GM23338 (cell line): ENCODE results near the gene KDELR1. TPM values are rescaled to one million over a fixed set of nuclear protein-coding genes. Genes with fewer than 3 reads are reported as not detected.

Experiments
- ATAC-seq: fragments of 200-7000 bp; cut with Tn5 transposase; 3 replicates; pipeline ENCODE4 v1.9.1; 2020
- DNase-seq: peaks from one replicate; pipeline ENCODE4 v3.0.0-alpha.2; 2015; ENCODE audit warnings: low spot score
- H2AFZ ChIP-seq: fragments of 200-600 bp; sonication (generic); 2 replicates; pipeline ENCODE4 v1.8.0; 2016; ENCODE audit warnings: antibody characterized with exemption, mild to moderate bottlenecking, moderate library complexity
- H3F3A ChIP-seq: fragments of 200-600 bp; sonication (generic); replicated peaks from 2 replicates; pipeline ENCODE4 v1.8.0; 2017; ENCODE audit warnings: antibody characterized with exemption, mixed run types, low read depth
- H3K27ac ChIP-seq: fragments of 200-600 bp; sonication (generic); 2 replicates; pipeline ENCODE4 v1.6.1; 2016; ENCODE audit warnings: low read depth
- H3K27me3 ChIP-seq: fragments of 200-600 bp; sonication (generic); 2 replicates; pipeline ENCODE4 v1.8.0; 2016; ENCODE audit warnings: mild to moderate bottlenecking, mixed run types, moderate library complexity; ENCODE audit not compliant: insufficient read depth
- H3K36me3 ChIP-seq: fragments of 200-600 bp; sonication (generic); 2 replicates; pipeline ENCODE4 v1.8.0; 2016; ENCODE audit warnings: mild to moderate bottlenecking; ENCODE audit not compliant: insufficient read depth
- H3K4me1 ChIP-seq: fragments of 200-600 bp; sonication (generic); 2 replicates; pipeline ENCODE4 v1.8.0; 2016; ENCODE audit warnings: mild to moderate bottlenecking, moderate library complexity; ENCODE audit not compliant: insufficient read depth
- H3K4me2 ChIP-seq: fragments of 200-600 bp; sonication (generic); 2 replicates; pipeline ENCODE4 v1.7.1; 2017; ENCODE audit warnings: mixed run types
- H3K4me3 ChIP-seq: fragments of 200-600 bp; sonication (generic); 2 replicates; pipeline ENCODE4 v1.6.1; 2016; ENCODE audit warnings: mixed run types
- H3K79me2 ChIP-seq: fragments of 200-600 bp; sonication (generic); replicated peaks from 2 replicates; pipeline ENCODE4 v1.8.0; 2017; ENCODE audit warnings: mild to moderate bottlenecking; ENCODE audit not compliant: insufficient read depth
- H3K9me2 ChIP-seq: fragments of 200-600 bp; sonication (generic); 2 replicates; pipeline ENCODE4 v1.8.0; 2017; ENCODE audit not compliant: insufficient read depth
- H4K20me1 ChIP-seq: fragments of 200-600 bp; sonication (generic); replicated peaks from 2 replicates; pipeline ENCODE4 v1.8.0; 2017; ENCODE audit warnings: mild to moderate bottlenecking; ENCODE audit not compliant: insufficient read depth
- H3K27ac Mint-ChIP-seq: 2 replicates; pipeline ENCODE4 v1.8.0; 2020; ENCODE audit warnings: inconsistent platforms, mild to moderate bottlenecking, moderate library complexity, mixed read lengths
- H3K27me3 Mint-ChIP-seq: 3 replicates; pipeline ENCODE4 v1.8.0; 2022; ENCODE audit warnings: low read depth, mild to moderate bottlenecking, moderate library complexity, mixed read lengths, inconsistent platforms; ENCODE audit not compliant: insufficient read depth, poor library complexity
- H3K36me3 Mint-ChIP-seq: 3 replicates; pipeline ENCODE4 v1.8.0; 2021; ENCODE audit warnings: low read depth, mild to moderate bottlenecking, inconsistent platforms, moderate library complexity, mixed read lengths
- H3K4me1 Mint-ChIP-seq: 3 replicates; pipeline ENCODE4 v1.8.0; 2020; ENCODE audit warnings: mild to moderate bottlenecking, inconsistent platforms, mixed read lengths
- H3K4me3 Mint-ChIP-seq: 3 replicates; pipeline ENCODE4 v1.8.0; 2021; ENCODE audit warnings: moderate library complexity, mild to moderate bottlenecking, inconsistent platforms, mixed read lengths
- H3K9me3 Mint-ChIP-seq: 3 replicates; pipeline ENCODE4 v1.8.0; 2020; ENCODE audit warnings: moderate library complexity, mild to moderate bottlenecking, inconsistent platforms, mixed read lengths
- CREB1 ChIP-seq: fragments of 250-450 bp; sonication (Bioruptor Pico); IDR thresholded peaks from 2 replicates; pipeline ENCODE4 v1.5.0; 2020; ENCODE audit warnings: low read depth, mild to moderate bottlenecking, moderate library complexity
- STAT1 ChIP-seq: IDR thresholded peaks from one replicate; pipeline ENCODE4 v1.6.1; 2016; ENCODE audit warnings: antibody characterized with exemption; ENCODE audit not compliant: unreplicated experiment
- ZNF114 ChIP-seq: fragments of 250-450 bp; sonication (Bioruptor Pico); IDR thresholded peaks from 2 replicates; pipeline ENCODE4 v1.5.0; 2020; ENCODE audit warnings: mild to moderate bottlenecking, moderate library complexity
- polyA plus RNA-seq: library from polyadenylated mRNA; unstranded; fragments of >200 nt; fragmentation: Nextera tagmentation; extraction: Ambion mirVana; gene quantifications from 2 replicates; pipeline ENCODE4 v1.2.1, GENCODE V29; 2016
- total RNA-seq: library from RNA; depleted of rRNA; stranded (reverse); fragments of >200 nt; shearing (Covaris generic); gene quantifications from 2 replicates; pipeline ENCODE4 v1.2.3, GENCODE V29; 2014
- TF ChIP-seq, protein P1 (sequence below), 2 experiments: fragments of 200-600 bp in 1 of 2; sonication (generic) in 1 of 2; conservative IDR thresholded peaks; 2 replicates each; pipeline versions ENCODE4 v1.5.1 to v1.6.1; 2016 to 2017; ENCODE audit warnings: antibody characterized with exemption in 2 of 2, low read depth in 2 of 2, mild to moderate bottlenecking in 2 of 2, moderate library complexity in 1 of 2
- TF ChIP-seq, protein P2 (sequence below): fragments of 250-450 bp; sonication (Bioruptor Pico); IDR thresholded peaks from 2 replicates; pipeline ENCODE4 v1.5.0; 2020; ENCODE audit warnings: mild to moderate bottlenecking, moderate library complexity

Gene KDELR1
- total and polyA plus RNA-seq, 2 experiments from 2014 or later: 176 to 184 TPM

DNA sequence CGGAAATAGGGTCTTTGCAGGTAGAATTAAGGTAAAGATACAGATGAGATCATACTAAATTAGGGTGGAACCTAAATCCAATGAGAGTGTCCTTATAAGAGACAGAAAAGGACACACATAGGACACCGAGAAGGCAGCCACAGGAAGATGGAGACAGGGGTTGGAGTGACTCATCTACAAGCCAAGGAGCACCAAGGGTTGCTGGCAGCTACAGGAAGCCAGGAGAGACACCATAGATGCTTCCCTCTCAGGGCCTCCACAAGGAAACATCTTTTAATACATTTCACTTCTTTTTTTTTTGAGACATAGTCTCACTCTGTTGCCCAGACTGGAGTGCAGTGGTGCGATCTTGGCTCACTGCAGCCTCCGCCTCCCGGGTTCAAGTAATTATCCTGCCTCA is 37.7 kb downstream of the KDELR1 start (continued):
- TF ChIP-seq, protein P1, sequence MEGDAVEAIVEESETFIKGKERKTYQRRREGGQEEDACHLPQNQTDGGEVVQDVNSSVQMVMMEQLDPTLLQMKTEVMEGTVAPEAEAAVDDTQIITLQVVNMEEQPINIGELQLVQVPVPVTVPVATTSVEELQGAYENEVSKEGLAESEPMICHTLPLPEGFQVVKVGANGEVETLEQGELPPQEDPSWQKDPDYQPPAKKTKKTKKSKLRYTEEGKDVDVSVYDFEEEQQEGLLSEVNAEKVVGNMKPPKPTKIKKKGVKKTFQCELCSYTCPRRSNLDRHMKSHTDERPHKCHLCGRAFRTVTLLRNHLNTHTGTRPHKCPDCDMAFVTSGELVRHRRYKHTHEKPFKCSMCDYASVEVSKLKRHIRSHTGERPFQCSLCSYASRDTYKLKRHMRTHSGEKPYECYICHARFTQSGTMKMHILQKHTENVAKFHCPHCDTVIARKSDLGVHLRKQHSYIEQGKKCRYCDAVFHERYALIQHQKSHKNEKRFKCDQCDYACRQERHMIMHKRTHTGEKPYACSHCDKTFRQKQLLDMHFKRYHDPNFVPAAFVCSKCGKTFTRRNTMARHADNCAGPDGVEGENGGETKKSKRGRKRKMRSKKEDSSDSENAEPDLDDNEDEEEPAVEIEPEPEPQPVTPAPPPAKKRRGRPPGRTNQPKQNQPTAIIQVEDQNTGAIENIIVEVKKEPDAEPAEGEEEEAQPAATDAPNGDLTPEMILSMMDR (conservative IDR thresholded peaks at IDR 0.05; ENCODE audit: low read depth in 2 of 2): no peak
- TF ChIP-seq CREB1 (CRISPR knock-in tag) (no peak), STAT1 (no peak)

GRCh38 chr19:48351341-48351752 is 40.0 kb downstream of the KDELR1 start:
- H3K4me3 Mint-ChIP-seq: no peak overlapping the region
- no peak overlapping the region for H3K27ac ChIP-seq
- H3K4me1 Mint-ChIP-seq: peaks cover 4% of the 10 kb centered on the region
- no peak overlapping the region for H3K27ac Mint-ChIP-seq
- ATAC-seq (peak; percentile 96), DNase-seq (peak; percentile 88)
- no peaks in the 10 kb centered on the region; the same call in 1 of the 2 replicates for H3K4me1 ChIP-seq
- TF ChIP-seq ZNF114 (CRISPR knock-in tag): no peak
- TF ChIP-seq, protein P1 (conservative IDR thresholded peaks at IDR 0.05; ENCODE audit: low read depth in 2 of 2): peak; percentile 91 to 94
- H3K9me2 ChIP-seq: no peaks in the 10 kb centered on the region
- H3K9me3 Mint-ChIP-seq: peaks cover 3% of the 10 kb centered on the region; the same call in 1 of the 3 replicates
- H3K79me2 ChIP-seq: no peaks in the 10 kb centered on the region
- H3K27me3 Mint-ChIP-seq: peaks cover 9% of the 10 kb centered on the region
- no peaks in the 10 kb centered on the region for H3K36me3 ChIP-seq
- no peaks in the 10 kb centered on the region for H3K27me3 ChIP-seq
- H4K20me1 ChIP-seq: peaks cover 4% of the 10 kb centered on the region; the same call in 1 of the 2 replicates
- 0 out of 2 replicates have a peak, but pooled peaks cover 2% of the 10 kb centered on the region for H3F3A ChIP-seq
- H3K36me3 Mint-ChIP-seq: no peaks in the 10 kb centered on the region
- no peak overlapping the region for H3K4me2 ChIP-seq
- no peak overlapping the region for H3K4me3 ChIP-seq
- H2AFZ ChIP-seq: no peak overlapping the region

- DNase-seq: no peak
- no peak overlapping the region for H3K27ac Mint-ChIP-seq
- H3K4me3 Mint-ChIP-seq: no peak overlapping the region
- TF ChIP-seq, protein P1 (conservative IDR thresholded peaks at IDR 0.05; ENCODE audit: low read depth in 2 of 2): no peak
- TF ChIP-seq CREB1 (CRISPR knock-in tag) (no peak), ZNF114 (CRISPR knock-in tag) (no peak)
- TF ChIP-seq, protein P2, sequence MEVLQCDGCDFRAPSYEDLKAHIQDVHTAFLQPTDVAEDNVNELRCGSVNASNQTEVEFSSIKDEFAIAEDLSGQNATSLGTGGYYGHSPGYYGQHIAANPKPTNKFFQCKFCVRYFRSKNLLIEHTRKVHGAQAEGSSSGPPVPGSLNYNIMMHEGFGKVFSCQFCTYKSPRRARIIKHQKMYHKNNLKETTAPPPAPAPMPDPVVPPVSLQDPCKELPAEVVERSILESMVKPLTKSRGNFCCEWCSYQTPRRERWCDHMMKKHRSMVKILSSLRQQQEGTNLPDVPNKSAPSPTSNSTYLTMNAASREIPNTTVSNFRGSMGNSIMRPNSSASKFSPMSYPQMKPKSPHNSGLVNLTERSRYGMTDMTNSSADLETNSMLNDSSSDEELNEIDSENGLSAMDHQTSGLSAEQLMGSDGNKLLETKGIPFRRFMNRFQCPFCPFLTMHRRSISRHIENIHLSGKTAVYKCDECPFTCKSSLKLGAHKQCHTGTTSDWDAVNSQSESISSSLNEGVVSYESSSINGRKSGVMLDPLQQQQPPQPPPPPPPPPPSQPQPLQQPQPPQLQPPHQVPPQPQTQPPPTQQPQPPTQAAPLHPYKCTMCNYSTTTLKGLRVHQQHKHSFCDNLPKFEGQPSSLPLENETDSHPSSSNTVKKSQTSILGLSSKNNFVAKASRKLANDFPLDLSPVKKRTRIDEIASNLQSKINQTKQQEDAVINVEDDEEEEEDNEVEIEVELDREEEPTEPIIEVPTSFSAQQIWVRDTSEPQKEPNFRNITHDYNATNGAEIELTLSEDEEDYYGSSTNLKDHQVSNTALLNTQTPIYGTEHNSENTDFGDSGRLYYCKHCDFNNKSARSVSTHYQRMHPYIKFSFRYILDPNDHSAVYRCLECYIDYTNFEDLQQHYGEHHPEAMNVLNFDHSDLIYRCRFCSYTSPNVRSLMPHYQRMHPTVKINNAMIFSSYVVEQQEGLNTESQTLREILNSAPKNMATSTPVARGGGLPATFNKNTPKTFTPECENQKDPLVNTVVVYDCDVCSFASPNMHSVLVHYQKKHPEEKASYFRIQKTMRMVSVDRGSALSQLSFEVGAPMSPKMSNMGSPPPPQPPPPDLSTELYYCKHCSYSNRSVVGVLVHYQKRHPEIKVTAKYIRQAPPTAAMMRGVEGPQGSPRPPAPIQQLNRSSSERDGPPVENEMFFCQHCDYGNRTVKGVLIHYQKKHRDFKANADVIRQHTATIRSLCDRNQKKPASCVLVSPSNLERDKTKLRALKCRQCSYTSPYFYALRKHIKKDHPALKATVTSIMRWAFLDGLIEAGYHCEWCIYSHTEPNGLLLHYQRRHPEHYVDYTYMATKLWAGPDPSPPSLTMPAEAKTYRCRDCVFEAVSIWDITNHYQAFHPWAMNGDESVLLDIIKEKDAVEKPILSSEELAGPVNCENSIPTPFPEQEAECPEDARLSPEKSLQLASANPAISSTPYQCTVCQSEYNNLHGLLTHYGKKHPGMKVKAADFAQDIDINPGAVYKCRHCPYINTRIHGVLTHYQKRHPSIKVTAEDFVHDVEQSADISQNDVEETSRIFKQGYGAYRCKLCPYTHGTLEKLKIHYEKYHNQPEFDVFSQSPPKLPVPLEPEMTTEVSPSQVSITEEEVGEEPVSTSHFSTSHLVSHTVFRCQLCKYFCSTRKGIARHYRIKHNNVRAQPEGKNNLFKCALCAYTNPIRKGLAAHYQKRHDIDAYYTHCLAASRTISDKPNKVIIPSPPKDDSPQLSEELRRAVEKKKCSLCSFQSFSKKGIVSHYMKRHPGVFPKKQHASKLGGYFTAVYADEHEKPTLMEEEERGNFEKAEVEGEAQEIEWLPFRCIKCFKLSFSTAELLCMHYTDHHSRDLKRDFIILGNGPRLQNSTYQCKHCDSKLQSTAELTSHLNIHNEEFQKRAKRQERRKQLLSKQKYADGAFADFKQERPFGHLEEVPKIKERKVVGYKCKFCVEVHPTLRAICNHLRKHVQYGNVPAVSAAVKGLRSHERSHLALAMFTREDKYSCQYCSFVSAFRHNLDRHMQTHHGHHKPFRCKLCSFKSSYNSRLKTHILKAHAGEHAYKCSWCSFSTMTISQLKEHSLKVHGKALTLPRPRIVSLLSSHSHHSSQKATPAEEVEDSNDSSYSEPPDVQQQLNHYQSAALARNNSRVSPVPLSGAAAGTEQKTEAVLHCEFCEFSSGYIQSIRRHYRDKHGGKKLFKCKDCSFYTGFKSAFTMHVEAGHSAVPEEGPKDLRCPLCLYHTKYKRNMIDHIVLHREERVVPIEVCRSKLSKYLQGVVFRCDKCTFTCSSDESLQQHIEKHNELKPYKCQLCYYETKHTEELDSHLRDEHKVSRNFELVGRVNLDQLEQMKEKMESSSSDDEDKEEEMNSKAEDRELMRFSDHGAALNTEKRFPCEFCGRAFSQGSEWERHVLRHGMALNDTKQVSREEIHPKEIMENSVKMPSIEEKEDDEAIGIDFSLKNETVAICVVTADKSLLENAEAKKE (CRISPR knock-in tag): no peak
Observed at GRCh38 chr19:48350856-48351255, 40.5 kb downstream of the KDELR1 start.

More at GRCh38 chr19:48350856-48351255, 40.5 kb downstream of the KDELR1 start:
- Histone ChIP-seq H3K4me3 (no peak overlapping the region), H3K27ac (no peak overlapping the region), H3K9me2 (no peaks in the 10 kb centered on the region), H3K4me1 (no peaks in the 10 kb centered on the region; the same call in 1 of the 2 replicates), H3K27me3 (no peaks in the 10 kb centered on the region), H3K79me2 (no peaks in the 10 kb centered on the region), H4K20me1 (peaks cover 4% of the 10 kb centered on the region; the same call in 1 of the 2 replicates), H2AFZ (no peak overlapping the region), H3K36me3 (no peaks in the 10 kb centered on the region), H3K4me2 (no peak overlapping the region), H3F3A (0 out of 2 replicates have a peak, but pooled peaks cover 2% of the 10 kb centered on the region)
- H3K36me3 Mint-ChIP-seq: no peaks in the 10 kb centered on the region
- peaks cover 4% of the 10 kb centered on the region for H3K4me1 Mint-ChIP-seq
- peaks cover 3% of the 10 kb centered on the region; the same call in 1 of the 3 replicates for H3K9me3 Mint-ChIP-seq
- no peak for ATAC-seq
- peaks cover 11% of the 10 kb centered on the region for H3K27me3 Mint-ChIP-seq
